Measurements from ENCODE around the gene PSMA7. TPM values are rescaled to one million over a fixed set of nuclear protein-coding genes. Genes with fewer than 3 reads are reported as not detected.
A peak's percentile ranks its signal among the peaks of the same experiment; 100 is the strongest.

Gene PSMA7
- total RNA-seq, 1 donor from 2014 or later = 289 TPM

GRCh38 chr20:62170536-62170935 lies 27.3 kb upstream of the PSMA7 start:
- TF ChIP-seq CTCF (IDR thresholded peaks at IDR 0.05; ENCODE audit: partially characterized antibody, unreplicated experiment) = no peak
- no peak overlapping the region for H3K27ac Mint-ChIP-seq (ENCODE audit: unreplicated experiment)
- peaks cover 4% of the 10 kb centered on the region for H3K4me1 Mint-ChIP-seq (ENCODE audit: low read depth, unreplicated experiment)

GRCh38 chr20:62168890-62169435 lies 25.8 kb upstream of the PSMA7 start:
- H3K36me3 Mint-ChIP-seq (ENCODE audit: unreplicated experiment) = peaks cover under 1% of the 10 kb centered on the region
- TF ChIP-seq CTCF (IDR thresholded peaks at IDR 0.05; ENCODE audit: partially characterized antibody, unreplicated experiment) = no peak
- peaks cover 5% of the 10 kb centered on the region for H3K27me3 Mint-ChIP-seq (ENCODE audit: unreplicated experiment)
- DNase-seq = no peak
- peaks cover 3% of the 10 kb centered on the region for H3K4me1 Mint-ChIP-seq (ENCODE audit: low read depth, unreplicated experiment)
- H3K9me3 Mint-ChIP-seq (ENCODE audit: unreplicated experiment) = peaks cover 5% of the 10 kb centered on the region
- H3K4me3 Mint-ChIP-seq (ENCODE audit: unreplicated experiment) = no peak overlapping the region
- no peak overlapping the region for H3K27ac Mint-ChIP-seq (ENCODE audit: unreplicated experiment)

More at GRCh38 chr20:62170536-62170935, 27.3 kb upstream of the PSMA7 start:
- Mint-ChIP-seq H3K9me3 (ENCODE audit: unreplicated experiment) (peaks cover 9% of the 10 kb centered on the region), H3K27me3 (ENCODE audit: unreplicated experiment) (peaks cover 3% of the 10 kb centered on the region), H3K4me3 (ENCODE audit: unreplicated experiment) (no peak overlapping the region), H3K36me3 (ENCODE audit: unreplicated experiment) (peaks cover 3% of the 10 kb centered on the region)
- no peak for DNase-seq

GRCh38 chr20:62168061-62168460 lies 24.9 kb upstream of the PSMA7 start:
- no peak overlapping the region for H3K27ac Mint-ChIP-seq (ENCODE audit: unreplicated experiment)

GRCh38 chr20:62167474-62167873 lies 24.3 kb upstream of the PSMA7 start:
- no peak overlapping the region for H3K27ac Mint-ChIP-seq (ENCODE audit: unreplicated experiment)
- H3K4me1 Mint-ChIP-seq (ENCODE audit: low read depth, unreplicated experiment) = peaks cover 3% of the 10 kb centered on the region
- no peak for TF ChIP-seq CTCF (IDR thresholded peaks at IDR 0.05; ENCODE audit: partially characterized antibody, unreplicated experiment)
- no peaks in the 10 kb centered on the region for H3K36me3 Mint-ChIP-seq (ENCODE audit: unreplicated experiment)
- H3K9me3 Mint-ChIP-seq (ENCODE audit: unreplicated experiment) = peaks cover 5% of the 10 kb centered on the region
- DNase-seq = no peak
- H3K4me3 Mint-ChIP-seq (ENCODE audit: unreplicated experiment) = no peak overlapping the region
- H3K27me3 Mint-ChIP-seq (ENCODE audit: unreplicated experiment) = peaks cover 7% of the 10 kb centered on the region

More at GRCh38 chr20:62168061-62168460, 24.9 kb upstream of the PSMA7 start:
- TF ChIP-seq CTCF (IDR thresholded peaks at IDR 0.05; ENCODE audit: partially characterized antibody, unreplicated experiment) = no peak
- H3K27me3 Mint-ChIP-seq (ENCODE audit: unreplicated experiment) = peaks cover 7% of the 10 kb centered on the region
- H3K4me3 Mint-ChIP-seq (ENCODE audit: unreplicated experiment) = no peak overlapping the region
- H3K4me1 Mint-ChIP-seq (ENCODE audit: low read depth, unreplicated experiment) = peaks cover 3% of the 10 kb centered on the region
- DNase-seq = no peak
- no peaks in the 10 kb centered on the region for H3K36me3 Mint-ChIP-seq (ENCODE audit: unreplicated experiment)
- H3K9me3 Mint-ChIP-seq (ENCODE audit: unreplicated experiment) = peaks cover 5% of the 10 kb centered on the region

GRCh38 chr20:62165762-62166399 lies 22.7 kb upstream of the PSMA7 start:
- Mint-ChIP-seq H3K36me3 (ENCODE audit: unreplicated experiment) (no peaks in the 10 kb centered on the region), H3K4me1 (ENCODE audit: low read depth, unreplicated experiment) (peaks cover 3% of the 10 kb centered on the region), H3K4me3 (ENCODE audit: unreplicated experiment) (no peak overlapping the region), H3K27ac (ENCODE audit: unreplicated experiment) (peak overlapping the region; percentile 73), H3K27me3 (ENCODE audit: unreplicated experiment) (peaks cover 9% of the 10 kb centered on the region), H3K9me3 (ENCODE audit: unreplicated experiment) (peaks cover 4% of the 10 kb centered on the region)
- TF ChIP-seq CTCF (IDR thresholded peaks at IDR 0.05; ENCODE audit: partially characterized antibody, unreplicated experiment) = no peak
- peak; percentile 68 for DNase-seq
